Mesodermal cell (in vitro differentiated cells): Measurements from ENCODE around the gene CD6.

Experiments used
- H3K27ac ChIP-seq: 2 replicates; pipeline ENCODE4 v1.7.0; 2013; ENCODE audit warnings: mild to moderate bottlenecking, low read depth, low read length, moderate library complexity; ENCODE audit not compliant: severe bottlenecking
- H3K36me3 ChIP-seq: 2 replicates; pipeline ENCODE4 v1.7.1; 2013; ENCODE audit warnings: mild to moderate bottlenecking, low read length, moderate library complexity; ENCODE audit not compliant: control insufficient read depth, insufficient read depth
- H3K4me1 ChIP-seq: one replicate; pipeline ENCODE4 v1.7.1; 2013; ENCODE audit warnings: mild to moderate bottlenecking, low read length; ENCODE audit not compliant: insufficient read depth, control insufficient read depth, poor library complexity, severe bottlenecking
- H3K4me3 ChIP-seq: 2 replicates; pipeline ENCODE4 v1.7.0; 2013; ENCODE audit warnings: low read length, control low read depth, mild to moderate bottlenecking; ENCODE audit not compliant: insufficient read depth, poor library complexity, severe bottlenecking; ENCODE audit errors: extremely low read depth
- H3K9me3 ChIP-seq: 2 replicates; pipeline ENCODE4 v1.7.1; 2013; ENCODE audit warnings: mild to moderate bottlenecking, low read length, moderate library complexity; ENCODE audit not compliant: control insufficient read depth
- WGBS, 2 experiments: methylation state at CpG; one replicate each; pipeline ENCODE4 v1.1.5; 2013; ENCODE audit warnings: missing lambda C conversion rate in 2 of 2; ENCODE audit not compliant: insufficient coverage in 2 of 2; 5-methylcytosine and 5-hydroxymethylcytosine counted together

CD6 gene

DNA sequence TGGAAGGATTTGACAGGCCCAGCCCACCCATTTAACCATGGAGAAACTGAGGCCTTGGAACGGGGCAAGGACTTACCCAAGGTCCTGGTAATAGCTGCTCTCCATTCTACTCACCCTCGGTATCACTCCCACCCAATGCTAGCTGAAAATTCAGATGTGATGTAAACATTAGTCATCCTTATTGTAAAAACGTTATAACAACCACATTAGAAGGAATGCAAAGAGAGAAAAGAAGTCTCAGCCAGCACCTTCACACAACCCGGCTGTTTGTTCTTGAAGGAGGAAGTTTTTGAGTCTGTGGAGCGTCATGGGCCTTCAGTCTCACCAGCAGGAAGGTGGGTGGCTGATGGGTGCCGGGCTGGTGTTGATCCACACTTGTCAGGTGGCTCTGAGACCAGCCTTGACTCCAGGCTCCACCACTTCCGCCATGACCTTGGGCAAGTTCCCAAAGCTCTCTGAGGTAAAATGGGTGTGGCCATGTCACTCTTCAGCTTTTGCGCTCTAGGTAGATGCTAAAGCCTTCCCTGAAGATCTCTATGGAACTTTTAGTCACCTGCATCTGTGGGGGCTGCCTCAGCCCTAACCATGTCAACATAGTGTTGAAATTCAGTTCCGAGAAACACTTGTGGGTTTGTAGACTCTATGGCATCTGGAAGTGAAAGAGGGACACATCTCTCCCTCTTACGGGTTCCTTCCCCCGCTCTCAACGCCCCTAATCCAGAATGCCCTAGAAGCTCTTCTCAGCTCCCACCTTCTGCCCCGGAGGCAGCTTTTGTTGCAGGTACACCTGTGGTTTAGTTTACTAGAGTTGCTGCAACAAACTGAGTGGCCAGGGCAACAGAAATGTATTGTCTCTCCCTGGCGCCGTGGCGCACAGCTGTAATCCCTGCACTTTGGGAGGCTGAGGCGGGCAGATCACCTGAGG, 14.8 kb downstream of the CD6 start:
- Histone ChIP-seq H3K9me3 (no peaks in the 10 kb centered on the region), H3K4me3 (no peak overlapping the region), H3K4me1 (no peaks in the 10 kb centered on the region), H3K36me3 (no peaks in the 10 kb centered on the region), H3K27ac (no peak overlapping the region)
- 92 to 98% methylated on average over 7 to 10 of the region's 17 CpGs for WGBS, 2 experiments

DNA sequence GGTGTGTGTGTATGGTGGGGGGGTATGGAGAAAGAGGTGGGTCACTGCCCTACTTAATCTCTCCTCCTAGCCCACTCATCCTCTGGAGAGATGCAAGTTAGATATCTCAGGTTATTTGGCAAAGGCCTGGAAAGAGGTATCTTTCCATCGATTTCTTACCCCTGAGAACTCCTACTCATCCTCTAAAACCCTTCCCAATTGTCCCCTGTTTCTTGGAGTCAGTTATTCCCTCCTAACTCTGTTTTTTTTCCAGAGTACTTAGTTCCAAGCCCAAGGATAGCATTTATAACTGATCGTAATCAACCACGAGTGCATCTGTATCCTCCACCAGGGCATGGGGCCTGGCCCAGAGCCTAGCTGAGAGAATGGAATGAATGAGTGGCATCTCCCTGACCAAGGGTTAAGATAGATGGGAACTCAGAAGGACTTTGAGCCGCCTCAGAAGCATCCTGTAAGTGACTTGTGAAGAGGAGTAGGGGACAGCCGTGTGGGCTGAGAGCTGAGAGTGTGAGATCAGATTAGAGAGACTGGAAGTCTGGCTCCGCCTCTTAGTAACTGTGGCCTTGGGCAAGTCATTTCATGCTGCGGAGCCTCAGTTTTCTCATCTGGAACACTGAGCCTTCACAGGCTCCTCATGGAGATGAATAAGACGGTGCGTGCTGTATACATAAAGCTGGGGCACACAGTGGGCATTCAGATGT, 16.2 kb downstream of the CD6 start:
- Histone ChIP-seq H3K9me3 (no peaks in the 10 kb centered on the region), H3K27ac (no peak overlapping the region), H3K4me1 (no peaks in the 10 kb centered on the region), H3K4me3 (no peak overlapping the region), H3K36me3 (no peaks in the 10 kb centered on the region)
- WGBS, 2 experiments: 89 to 91% methylated on average over 8 of the region's 9 CpGs

DNA sequence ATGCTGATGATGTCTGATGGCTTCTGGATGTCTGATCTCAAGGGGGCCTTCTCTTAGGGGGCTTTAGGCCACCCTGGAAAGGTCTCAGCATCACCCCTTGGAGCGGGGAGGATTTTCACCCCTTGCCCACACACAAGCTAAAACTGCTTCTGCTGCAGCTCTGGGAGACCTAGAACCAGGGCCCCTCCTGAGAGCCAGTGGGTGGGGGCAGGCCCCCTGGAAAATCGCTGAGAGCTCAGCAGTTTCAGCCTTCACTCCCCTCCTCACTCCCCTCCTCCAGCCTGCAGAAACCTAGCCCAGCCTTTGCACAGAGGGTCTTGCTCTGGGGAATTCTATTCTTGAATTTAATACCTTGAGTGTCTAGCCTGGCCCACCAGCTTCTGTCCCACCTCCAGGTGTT, 17.2 kb downstream of the CD6 start:
- 50 to 80% methylated on average over 1 of the region's 2 CpGs for WGBS, 2 experiments
- Histone ChIP-seq H3K4me1 (no peaks in the 10 kb centered on the region), H3K4me3 (no peak overlapping the region), H3K9me3 (no peaks in the 10 kb centered on the region), H3K36me3 (no peaks in the 10 kb centered on the region), H3K27ac (no peak overlapping the region)

DNA sequence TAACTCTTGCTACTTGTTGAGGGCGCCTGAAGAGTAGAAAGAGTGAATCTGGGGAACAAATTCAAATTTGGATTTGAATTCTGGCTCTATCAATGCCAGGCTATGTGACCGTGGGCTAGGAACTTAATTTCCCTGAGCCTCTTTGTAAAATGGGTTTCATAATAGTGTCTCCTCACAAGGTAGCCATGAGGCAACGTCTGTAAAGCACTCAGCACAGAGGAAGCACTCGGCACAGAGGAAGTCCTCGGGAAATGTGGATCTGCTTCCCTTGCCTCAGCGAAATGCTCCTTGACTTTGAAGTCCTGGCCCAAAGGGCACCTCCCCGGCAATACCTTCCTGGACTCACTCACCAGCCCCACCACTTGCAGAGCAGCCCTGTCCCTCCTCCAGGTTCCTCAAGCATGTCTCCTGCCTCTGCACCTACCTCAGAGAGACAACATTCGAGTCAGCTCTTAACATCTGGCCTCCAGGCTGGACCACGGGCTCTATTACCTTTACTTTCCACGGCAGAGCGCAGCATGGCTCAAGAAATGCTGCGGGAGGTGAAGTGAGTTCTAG, 17.7 kb downstream of the CD6 start:
- Histone ChIP-seq H3K4me3 (no peak overlapping the region), H3K9me3 (no peaks in the 10 kb centered on the region), H3K36me3 (no peaks in the 10 kb centered on the region), H3K27ac (no peak overlapping the region), H3K4me1 (no peaks in the 10 kb centered on the region)
- WGBS, 2 experiments: 76 to 78% methylated on average over 10 to 11 of the region's 12 CpGs

DNA sequence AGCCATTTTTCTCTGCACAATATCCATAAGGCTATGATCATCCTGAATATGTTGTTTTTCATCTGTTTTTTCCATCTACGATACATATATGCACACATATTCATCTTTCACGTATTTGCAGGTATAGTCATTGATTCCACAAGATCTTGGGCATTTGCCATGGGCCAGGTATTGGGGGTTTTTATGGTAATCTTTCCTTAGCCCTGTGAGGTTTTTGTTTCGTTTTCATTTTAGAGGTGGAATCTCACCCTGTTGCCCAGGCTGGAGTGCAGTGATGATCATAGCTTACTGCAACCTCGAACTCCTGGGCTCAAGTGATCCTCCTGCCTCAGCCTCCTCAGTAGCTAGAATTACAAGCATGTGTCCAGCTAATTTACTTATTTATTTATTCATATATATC, 20.0 kb downstream of the CD6 start:
- Histone ChIP-seq H3K27ac (no peak overlapping the region), H3K4me1 (peaks cover 7% of the 10 kb centered on the region), H3K9me3 (no peaks in the 10 kb centered on the region), H3K4me3 (no peak overlapping the region), H3K36me3 (no peaks in the 10 kb centered on the region)
- 71 to 75% methylated on average over 1 to 2 of the region's 4 CpGs for WGBS, 2 experiments

DNA sequence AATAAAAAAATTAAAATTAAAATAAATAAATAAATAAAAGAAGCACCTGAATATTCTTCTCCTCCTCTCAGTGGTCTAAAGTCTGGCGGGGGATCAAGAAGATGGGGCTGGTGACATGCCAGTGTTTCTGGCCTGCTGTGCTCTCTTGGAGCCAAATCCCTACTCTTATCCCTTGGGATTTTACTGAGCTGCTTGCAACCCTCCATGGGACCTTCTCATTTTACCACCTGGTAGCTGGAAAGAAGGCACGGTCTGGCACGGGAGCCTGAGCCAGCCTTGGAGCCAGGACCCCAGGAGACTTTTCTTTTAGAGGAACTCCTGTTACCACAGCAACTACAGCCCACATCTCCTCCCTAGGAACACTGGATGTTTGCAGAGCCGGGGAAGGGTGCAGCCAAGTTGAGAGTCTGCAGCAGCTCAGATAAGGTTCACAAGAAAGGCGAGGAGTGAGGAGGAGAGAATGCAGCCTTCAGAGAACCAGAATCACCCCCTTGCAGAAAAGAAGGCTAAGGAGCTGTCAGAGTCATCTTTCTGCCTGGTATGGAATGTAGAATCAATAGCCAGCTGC, 21.4 kb downstream of the CD6 start:
- 50 to 71% methylated on average over 2 to 4 of the region's 5 CpGs for WGBS, 2 experiments
- H3K27ac ChIP-seq: no peak overlapping the region

DNA sequence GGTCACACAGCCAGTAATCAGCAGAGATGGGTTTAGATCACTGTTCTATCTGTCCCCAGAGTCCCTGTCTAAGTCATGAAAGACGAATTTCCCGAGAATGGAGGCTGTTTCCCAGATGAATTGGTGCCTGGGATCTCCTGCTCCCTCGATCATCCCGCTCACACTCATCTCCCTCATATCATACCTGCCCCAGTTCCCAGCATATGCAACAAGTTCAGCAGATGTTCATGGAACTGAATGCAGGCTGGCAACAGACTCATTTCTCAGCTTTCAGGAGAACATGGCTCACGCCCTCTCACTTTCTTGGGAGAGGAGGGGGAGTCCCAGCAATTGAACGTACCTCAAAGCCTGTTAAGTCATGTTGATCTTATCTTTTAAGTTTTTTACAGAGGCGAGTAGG, 22.1 kb downstream of the CD6 start:
- Histone ChIP-seq H3K4me1 (peaks cover 7% of the 10 kb centered on the region), H3K9me3 (no peaks in the 10 kb centered on the region), H3K27ac (no peak overlapping the region), H3K36me3 (no peaks in the 10 kb centered on the region), H3K4me3 (no peak overlapping the region)
- WGBS, 2 experiments: 77 to 90% methylated on average over 6 to 7 of the region's 7 CpGs

More for the DNA sequence above, 21.4 kb downstream of the CD6 start:
- Histone ChIP-seq H3K9me3 (no peaks in the 10 kb centered on the region), H3K4me3 (no peak overlapping the region), H3K36me3 (no peaks in the 10 kb centered on the region), H3K4me1 (peaks cover 7% of the 10 kb centered on the region)

DNA sequence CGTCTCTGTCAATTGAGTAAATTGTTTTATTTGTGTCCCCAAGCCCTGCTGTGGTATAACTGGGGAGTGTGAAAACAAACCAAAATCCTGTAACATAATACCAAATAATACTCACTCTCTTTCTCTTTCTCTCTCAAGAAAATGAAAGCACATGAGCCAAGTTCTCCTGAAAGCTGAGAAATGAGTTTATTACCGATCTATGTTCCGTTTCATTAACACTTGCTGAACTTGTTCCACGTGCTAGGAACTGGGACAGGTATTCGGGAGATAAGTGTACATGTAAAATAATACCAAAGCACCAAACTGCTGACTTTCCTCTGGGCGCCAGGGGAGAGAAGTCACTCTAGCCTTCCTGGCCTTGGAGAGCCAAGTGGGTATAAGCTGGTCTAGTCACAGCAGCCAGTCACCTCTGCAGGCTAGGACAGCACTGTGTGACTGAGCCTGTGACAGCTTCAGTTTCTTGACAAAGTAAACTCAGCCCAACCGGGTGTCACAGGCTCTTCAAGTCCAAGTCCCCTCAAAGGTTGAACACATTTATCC, 23.1 kb downstream of the CD6 start:
- H3K4me3 ChIP-seq: no peak overlapping the region
- no peaks in the 10 kb centered on the region for H3K9me3 ChIP-seq
- WGBS, 2 experiments: 67 to 100% methylated on average over 1 to 4 of the region's 7 CpGs
- H3K36me3 ChIP-seq: no peaks in the 10 kb centered on the region
- H3K27ac ChIP-seq: no peak overlapping the region
- peaks cover 7% of the 10 kb centered on the region for H3K4me1 ChIP-seq

DNA sequence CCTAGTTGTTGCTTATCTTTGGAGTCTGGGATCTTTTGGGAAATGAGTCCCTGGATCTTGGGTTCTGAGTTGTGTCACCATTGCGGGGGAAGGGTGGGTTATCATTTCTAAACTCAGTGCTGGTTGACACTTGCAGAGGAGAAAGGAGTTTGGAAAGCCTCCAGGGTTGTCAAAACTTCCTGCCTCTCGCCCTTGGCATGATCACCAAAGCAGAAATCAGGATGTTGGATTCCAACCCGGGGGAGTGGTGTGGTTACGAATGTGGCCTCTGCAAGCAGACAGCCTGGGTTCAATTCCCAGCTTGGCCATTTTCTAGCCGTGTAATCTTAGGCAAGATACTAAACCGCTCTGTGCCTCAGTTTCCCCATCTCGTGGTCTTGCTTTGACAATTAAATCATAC, 24.3 kb downstream of the CD6 start:
- Histone ChIP-seq H3K9me3 (no peaks in the 10 kb centered on the region), H3K27ac (no peak overlapping the region), H3K4me3 (no peak overlapping the region), H3K4me1 (peaks cover 7% of the 10 kb centered on the region), H3K36me3 (no peaks in the 10 kb centered on the region)
- 91 to 95% methylated on average over 6 to 7 of the region's 7 CpGs for WGBS, 2 experiments

DNA sequence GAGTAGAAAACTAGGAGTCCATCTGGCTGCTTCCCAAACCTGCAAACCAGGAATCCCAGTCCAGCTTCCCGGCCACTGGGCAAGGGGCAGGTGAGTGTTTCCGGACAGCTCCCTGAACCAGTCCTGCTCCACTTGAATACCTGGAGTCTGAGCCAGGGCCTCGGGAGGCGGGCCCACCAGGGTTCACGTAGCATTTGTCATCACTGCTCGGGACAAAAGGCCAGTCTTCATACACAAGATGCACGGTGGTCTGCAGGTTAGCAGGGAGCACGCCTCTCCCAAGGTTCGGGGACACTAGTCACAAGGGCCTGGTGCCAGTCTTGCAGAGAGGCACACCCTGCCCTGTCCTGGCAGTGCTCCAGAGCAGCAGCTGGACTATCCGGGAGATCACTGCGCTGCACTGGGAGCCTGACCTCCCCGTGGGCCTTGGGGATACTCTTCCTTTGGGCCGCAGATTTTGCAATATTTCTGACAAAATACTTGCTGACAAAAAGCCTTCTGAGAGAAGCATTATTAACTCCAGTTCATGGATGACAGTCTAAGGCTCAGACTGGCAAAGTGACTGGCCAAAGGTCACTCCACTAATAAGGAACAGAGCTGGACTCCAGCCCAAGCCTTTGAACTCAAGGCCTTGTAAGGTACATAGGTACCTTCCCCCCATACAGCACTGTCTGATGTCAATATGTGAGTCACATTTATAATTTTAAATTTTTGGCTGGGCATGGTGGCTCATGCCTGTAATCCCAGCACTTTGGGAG, 25.1 kb downstream of the CD6 start:
- H3K4me3 ChIP-seq: no peak overlapping the region
- peaks cover 7% of the 10 kb centered on the region for H3K4me1 ChIP-seq
- H3K9me3 ChIP-seq: no peaks in the 10 kb centered on the region
- H3K36me3 ChIP-seq: no peaks in the 10 kb centered on the region
- 88 to 93% methylated on average over 12 of the region's 13 CpGs for WGBS, 2 experiments
- H3K27ac ChIP-seq: no peak overlapping the region
